HG03280 (cell line): ENCODE data around the gene TAGLN2.
"Not testable (repeated sequence)": the region's sequence is repeated elsewhere in the genome, so short reads cannot be mapped to it uniquely, and the experiment has no call there.

Experiments
- ATAC-seq: cut with Tn5 transposase; IDR thresholded peaks from one replicate; pipeline ENCODE4 v1.9.1; 2021; ENCODE audit warnings: mild to moderate bottlenecking, moderate library complexity; ENCODE audit not compliant: unreplicated experiment

The TAGLN2 gene

GRCh38 chr1:159922511-159923202 is 2.6 kb downstream of the TAGLN2 start:
- ATAC-seq, result no peak

DNA sequence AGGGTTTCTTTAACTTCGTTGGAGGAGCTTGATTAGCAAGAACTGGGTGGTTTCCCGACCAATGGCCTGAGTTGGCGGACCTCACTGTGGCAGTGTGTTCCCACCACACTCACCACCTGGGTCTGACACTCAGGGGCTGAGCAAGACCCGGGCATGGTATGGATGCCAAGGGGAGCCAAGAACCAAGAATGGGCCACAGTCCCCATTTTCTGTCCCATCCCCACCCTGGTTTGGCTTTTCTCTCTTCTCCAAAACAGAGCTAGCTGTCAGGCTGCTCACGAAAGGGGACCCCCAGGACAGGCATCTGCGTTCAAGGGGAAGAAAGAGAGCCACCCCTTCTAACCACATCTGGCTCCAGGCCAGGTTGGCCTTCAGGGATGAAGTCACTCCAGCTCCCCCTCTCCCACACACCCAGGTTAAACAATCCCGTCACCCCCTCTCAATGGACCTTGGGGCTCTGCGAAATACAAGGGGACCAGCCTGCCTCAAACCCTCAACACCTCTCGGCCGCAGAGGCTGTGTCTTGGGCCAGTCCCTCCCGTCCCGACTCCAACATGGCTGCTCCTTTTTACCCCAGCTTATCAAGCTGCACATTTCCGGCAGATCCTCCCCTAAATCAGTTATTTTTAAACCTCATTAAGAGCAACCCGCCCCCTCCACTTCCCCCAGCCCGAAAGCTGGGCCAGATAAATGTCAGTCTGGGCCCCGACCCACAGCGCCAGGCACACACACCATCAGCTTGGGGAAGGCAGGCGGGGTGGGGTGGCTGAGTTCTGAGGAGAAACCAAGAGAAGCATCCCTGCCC is 3.4 kb downstream of the TAGLN2 start:
- ATAC-seq, result no peak

DNA sequence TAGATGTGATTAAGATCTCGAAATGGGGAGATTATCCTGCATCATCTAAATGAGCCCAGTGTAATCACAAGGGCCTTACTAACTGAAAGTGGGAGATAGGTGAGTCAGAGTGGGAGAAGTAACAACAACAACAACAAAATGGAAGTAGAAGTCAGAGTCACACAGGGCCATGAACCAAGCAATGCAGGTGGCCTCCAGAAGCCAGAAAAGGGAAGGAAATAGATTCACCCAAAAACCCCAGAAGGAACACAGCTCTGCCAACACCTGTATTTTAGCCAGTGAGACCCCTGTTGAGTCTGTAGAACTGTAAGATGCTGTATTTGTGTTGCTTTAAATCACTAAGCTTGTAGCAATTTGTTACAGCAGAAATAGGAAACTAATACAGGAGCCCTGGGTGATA is 4.1 kb downstream of the TAGLN2 start:
- ATAC-seq, result peak; percentile 27

- ATAC-seq, result no peak
These were observed 4.7 kb downstream of the TAGLN2 start for GRCh38 chr1:159920651-159921050.

DNA sequence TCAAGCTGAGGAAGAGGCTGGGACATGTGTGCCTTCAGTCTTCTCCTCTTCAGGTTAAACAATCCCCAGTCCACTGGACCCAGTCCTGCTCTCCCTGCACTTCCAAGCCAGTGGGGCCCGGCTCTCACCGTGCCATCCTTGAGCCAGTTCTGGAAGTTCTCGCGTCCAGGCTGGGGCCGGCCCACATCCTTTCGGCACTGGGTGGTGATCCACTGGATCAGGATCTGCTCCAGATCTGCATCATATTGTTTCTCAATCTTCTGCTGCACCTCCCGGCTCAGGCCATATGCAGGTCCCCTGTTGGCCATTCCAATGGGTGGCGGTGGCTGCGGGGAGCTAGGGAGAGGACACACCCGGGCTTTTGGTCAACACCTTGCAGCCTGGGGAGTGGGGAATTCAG is 5.1 kb downstream of the TAGLN2 start:
- ATAC-seq, result no peak

DNA sequence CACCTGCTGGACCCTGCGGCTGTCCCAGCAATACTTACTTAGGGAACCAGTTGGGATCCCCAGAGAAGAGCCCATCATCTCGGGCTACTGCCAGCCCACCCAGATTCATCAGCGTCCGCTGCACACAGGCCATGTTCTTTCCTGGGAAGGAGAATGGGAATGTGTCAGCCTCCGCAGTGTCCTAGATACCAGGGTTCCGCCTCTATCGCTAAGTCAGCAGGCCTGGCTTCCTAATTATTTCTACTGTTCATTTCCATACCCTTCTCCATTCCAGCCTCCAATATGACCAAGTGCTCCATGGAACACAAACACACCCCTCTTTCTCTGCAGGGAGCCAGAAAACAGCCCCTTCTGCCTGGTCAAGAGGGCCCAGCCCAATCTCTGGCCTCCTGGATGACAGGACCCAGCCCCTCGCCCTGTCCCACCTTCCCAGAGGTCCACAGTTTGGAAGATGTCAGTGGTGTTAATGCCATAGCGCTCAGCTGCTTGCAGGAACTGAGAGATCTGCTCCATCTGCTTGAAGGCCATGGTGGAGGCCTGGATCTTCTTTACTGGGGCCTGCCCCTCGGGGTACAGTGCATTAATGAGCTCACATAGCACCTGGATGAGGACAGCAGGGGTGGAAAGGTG is 6.0 kb downstream of the TAGLN2 start:
- ATAC-seq, result no peak

- ATAC-seq, result no peak
These were observed 6.7 kb downstream of the TAGLN2 start for GRCh38 chr1:159918352-159919200.

DNA sequence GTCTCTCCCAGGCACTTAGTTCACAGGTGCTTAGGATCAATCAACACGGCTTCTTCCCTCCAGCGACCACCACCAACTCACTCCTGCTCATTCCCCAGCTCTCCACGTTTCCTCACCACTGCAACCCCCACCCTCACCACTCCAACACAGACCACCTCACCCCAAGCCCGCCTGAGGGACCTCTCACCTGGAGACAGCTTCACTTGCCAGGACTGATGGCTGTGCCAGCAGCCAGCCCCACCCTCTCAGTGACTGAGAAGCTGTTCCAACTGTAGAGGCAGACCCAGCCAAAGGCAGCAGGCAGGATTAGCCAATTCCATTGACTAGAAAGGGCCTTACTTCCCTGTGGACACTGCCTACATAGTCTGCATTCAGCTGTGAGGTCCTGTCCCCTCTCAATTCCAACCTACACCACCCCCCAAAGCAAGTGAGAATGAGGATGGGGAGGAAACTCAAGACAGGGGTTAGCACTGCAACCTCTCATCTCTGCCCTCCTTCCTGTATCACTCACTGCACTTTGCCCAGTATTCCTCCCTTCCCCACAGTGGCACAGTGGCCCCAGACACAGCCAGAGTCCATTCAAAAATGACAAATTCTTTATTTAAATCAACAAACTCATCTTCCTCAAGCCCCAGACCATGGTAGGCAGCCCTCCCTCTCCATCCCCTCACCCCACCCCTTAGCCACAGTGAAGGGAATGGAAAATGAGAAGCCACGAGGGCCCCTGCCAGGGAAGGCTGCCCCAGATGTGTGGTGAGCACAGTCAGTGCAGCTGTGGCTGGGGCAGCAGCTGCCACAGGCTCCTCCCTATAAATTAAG is 7.6 kb downstream of the TAGLN2 start:
- ATAC-seq, result no peak

DNA sequence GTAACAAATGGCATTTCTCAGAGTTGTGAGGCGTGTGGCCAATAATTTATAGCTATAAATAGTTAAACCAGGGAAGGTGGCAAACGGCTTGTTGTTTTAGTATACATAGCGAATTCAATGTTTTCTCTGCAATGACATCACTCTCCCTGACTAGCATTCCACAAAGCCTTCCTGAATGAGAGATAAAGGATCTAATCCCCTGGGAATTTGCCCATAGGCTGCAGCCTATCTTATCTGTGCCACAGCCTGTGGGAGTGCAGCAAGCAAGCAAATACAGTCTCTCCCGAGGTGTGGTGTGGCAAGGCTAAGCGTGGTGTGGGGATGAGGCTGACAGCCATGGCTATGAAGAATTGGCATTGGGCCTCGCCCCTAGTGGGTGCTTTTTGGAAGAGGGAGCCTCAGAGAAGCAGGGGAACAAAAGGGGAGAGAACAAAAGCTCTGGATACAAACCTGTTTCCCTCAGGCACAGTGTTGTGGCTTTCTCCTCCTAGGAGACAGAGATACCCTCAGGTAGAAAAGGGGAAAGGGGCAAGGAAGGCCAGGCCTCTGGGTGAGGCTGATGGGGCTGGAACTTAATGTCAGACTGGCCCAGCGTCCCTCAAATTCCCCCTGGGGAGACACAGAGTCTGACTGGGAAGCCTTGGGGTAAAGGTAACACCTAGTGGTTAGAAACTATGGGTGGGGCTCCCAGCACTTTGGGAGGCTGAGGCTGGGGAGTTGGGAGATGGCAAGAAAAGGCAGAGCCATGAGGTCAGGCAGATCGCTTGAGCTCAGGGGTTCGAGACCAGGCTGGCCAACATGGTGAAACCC is 8.9 kb downstream of the TAGLN2 start:
- no peak for ATAC-seq

DNA sequence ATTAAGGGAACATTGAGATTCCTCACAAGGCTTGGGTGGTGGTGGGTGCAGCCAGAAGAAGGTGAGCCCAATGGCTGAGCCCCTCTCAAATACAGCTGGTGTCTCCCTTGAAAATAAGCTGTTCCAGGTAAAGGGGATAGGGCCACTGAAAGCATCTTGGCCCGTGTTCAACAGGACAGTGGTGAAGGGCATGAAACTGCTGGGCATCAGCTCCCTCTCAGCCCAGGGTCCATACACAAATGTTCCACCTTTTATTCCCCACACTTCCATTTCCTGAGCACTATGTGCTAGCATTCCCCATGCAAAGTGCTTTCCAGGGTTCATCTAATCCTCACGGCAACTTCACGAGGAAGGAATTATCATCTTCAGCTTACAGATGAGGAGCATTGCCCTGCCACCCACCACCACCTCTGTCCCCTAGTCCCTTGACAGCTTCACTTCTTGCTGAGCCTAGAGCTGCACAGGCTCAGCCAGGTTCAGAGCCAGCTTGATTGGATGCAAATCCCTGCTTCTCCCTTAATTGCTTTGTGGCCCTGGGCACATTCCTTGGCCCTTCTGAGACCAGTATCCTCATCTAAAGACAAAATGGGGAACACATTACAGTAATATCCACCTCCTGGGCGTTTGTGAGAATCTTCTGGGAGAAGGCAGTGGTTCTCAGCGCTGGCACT is 9.6 kb downstream of the TAGLN2 start:
- ATAC-seq, result no peak

GRCh38 chr1:159914252-159915018 is 10.9 kb downstream of the TAGLN2 start:
- ATAC-seq, result no peak

DNA sequence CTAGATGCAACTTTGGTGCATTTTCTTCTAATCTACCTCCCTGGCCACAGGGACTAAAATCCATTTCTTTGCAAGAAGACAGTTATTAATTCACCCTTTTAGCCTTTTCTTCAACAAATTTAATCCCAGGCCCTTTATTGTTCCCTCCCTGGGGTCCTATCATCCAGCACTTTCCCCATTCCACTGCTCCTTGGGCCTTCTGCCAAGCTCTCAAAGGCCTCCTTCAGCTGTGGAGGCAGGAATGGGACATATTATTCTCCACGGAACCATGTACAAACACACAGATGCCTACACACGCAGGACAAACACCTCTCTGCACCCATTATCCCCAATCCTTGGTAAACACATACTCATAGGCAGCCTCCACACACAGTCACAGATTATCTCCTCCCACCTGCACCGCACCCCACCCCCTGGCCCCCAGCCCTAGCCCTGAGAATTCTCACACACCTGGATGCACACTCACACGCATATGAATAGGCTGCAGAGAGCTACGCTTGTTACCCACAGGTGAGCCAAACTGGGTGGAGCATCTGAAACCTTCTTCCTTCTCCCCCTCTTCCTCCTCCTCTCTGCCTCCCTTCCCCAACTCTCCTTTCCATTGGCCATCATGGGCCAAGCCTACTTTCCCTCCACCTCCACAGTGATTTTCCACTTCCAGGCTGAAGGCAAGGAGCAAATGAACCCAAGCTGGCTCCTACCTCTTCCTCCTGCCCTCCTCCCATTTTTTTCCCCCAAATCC is 11.7 kb downstream of the TAGLN2 start:
- no peak for ATAC-seq

GRCh38 chr1:159911326-159912070 is 13.8 kb downstream of the TAGLN2 start:
- ATAC-seq, result no peak

DNA sequence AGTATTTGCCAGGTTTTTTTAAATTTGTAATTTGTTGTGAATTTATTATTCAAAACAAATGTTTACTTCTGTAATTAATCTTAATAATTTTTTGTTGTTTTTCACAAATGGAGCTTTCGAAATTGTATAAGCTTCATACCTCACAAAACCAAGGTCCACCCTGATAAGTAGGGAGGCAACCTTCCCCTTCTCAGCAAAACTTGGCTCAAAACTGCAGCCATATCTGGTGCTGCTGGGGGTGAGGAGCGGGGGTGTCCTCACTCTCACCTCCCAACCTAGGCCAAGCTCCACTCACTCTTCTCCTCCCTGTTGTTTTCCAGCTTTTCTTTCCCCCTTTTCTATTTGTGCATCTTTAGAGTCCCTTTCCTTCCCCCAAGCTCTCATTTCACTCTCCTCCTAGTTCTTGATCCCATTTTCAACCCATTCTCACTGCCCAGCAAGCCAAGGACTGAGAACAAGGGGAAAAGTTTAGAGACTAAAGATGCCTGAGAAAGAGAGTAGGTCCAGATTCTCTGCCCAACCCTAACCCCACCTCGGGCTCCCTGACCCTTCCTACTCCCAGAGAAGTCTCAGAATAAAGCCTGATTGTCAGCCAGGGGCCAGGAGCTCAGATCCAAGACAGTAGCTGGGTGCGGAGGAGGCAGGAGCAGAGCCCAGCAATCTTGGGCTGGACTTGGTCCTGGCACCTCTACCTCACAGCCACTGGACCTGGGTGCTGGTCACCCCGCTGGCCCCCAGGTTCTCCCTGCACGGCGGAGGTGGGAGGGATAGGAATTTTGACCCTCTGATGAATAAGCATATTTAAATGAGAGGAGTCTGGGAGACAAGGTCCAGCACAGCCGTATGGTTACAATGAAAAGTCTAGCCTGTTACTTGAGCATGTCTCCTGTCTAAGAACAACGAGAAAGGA is 17.0 kb downstream of the TAGLN2 start:
- no peak for ATAC-seq

- ATAC-seq, result no peak
These were observed 18.3 kb downstream of the TAGLN2 start for GRCh38 chr1:159906960-159907359.

DNA sequence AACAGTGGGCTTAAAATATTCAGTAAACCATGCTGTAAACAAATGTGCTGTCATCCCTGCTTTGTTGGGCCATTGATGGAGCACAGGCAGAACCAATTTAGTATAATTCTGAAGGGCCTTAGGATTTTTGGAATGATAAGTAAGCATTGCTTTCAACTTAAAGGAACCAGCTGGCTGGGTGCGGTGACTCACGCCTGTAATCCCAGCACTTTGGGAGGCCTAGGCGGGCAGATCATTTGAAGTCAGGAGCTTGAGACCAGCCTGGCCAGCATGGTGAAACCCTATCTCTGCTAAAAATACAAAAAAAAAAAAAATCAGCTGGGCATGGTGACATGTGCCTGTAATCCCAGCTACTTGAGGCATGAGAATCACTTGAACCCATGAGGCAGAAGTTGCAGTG is 21.3 kb downstream of the TAGLN2 start:
- not testable (repeated sequence) for ATAC-seq
